Activated CD4-positive, alpha-beta T cell treated with anti-CD3 and anti-CD28 coated beads for 1 hour (primary cell): ENCODE measurements around the gene KSR2.
"Not testable (repeated sequence)": the region's sequence is repeated elsewhere in the genome, so short reads cannot be mapped to it uniquely, and the experiment has no call there.

Experiments used
- DNase-seq: peaks from one replicate; pipeline ENCODE4 v3.0.0-alpha.2; 2020

Gene KSR2

GRCh38 chr12:117679776-117680175 is 289.0 kb downstream of the KSR2 start:
- no peak for DNase-seq

DNA sequence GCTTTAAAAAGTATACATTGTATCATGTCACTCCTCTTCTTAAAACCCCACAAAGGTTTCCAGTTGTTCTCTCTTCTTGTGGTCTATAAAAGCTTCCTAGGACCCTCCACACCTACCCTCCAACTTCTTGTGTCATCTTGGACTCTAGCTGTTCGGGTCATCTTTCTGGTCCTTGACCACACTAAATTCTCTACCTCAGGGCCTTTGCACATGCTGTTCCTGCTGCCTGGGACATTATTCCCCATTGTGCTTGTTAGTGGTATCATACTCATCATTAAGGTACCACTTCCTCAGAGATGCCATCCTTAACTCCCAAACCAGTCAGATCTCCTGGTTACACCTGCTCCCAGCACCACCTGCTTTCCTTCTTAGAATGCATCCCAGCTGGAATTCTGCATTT is 294.0 kb downstream of the KSR2 start:
- no peak for DNase-seq

GRCh38 chr12:117674313-117674712 is 294.5 kb downstream of the KSR2 start:
- DNase-seq: no peak

DNA sequence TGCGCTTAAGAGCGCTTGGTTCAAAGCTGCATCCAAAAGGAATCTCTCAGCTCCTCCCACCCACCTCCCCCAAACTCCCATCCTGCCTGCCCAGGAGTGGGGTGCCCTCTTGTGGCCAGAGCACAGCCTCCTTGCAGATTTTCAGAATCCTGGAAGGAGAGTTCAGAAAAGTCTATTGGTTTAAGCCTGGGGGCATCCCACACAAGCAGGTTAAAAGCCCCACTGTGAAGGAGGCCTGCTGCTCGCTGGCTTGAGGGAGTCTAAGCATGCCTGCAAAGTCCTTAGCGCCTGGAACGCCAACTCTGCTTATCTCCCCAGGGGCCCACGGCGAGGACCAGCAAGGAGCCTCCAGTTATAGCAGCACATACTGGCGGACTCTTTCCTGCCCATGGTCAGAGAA is 297.1 kb downstream of the KSR2 start:
- DNase-seq: no peak

- no peak for DNase-seq
These were observed 304.6 kb downstream of the KSR2 start for GRCh38 chr12:117664169-117664568.

DNA sequence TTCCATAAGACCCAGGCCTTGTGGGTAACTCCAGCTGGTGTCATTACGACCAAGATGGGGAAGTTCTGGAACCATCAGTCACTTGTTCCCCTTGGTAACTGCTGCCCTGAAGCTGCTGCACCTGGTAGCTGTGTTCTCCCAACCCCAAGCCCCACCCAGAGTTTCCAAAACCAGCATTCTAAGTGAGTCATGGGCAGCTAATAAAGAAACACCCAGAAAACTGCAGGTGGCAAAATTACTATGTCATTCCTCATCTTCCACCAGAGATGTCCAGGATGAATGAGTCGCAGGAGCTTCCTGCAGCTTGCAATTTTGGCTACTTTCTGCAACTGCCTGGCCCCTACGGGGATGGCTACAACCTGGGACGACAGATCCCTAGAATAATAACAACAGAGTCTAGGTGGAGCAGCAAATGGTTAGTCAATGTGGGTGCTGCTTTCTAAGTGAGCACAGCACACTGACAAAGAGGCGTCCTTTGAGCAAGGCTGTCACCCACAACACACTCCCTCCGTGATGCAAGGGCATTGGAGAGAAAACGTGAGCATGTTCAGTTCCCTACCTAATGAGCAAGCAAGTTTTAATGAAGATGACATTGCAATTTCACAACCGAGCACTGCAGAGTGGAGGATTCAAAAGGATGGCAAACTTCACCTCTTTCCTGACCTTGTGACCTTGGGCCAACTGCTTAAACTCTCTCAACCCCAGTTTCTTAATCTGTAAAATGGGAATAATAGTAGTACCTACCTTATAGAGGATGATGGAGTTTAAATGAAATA is 306.0 kb downstream of the KSR2 start:
- no peak for DNase-seq

GRCh38 chr12:117662220-117662619 is 306.6 kb downstream of the KSR2 start:
- no peak for DNase-seq

- no peak for DNase-seq
These were observed 307.3 kb downstream of the KSR2 start for GRCh38 chr12:117661471-117661870.

GRCh38 chr12:117660896-117661295 is 307.9 kb downstream of the KSR2 start:
- DNase-seq: no peak

DNA sequence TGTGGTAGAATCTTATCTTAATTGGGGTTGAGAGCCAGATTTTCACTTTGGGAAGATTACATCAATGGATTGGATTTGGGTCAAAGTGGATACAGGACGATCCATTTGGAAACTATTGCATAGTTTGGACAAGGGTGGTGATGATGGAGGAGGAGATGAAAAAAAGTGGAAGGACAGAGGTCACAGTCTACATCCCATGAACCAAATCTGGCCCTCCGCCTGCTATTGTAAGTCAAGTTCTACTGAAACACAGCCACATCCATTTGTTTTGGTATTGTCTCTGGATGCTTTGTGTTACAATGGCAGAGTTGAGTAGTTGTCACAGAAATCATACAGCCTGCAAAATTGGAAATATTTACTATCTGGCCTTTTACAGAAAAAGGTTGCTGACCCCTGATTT is 310.6 kb downstream of the KSR2 start:
- DNase-seq: no peak

GRCh38 chr12:117649796-117650195 is 319.0 kb downstream of the KSR2 start:
- no peak for DNase-seq

DNA sequence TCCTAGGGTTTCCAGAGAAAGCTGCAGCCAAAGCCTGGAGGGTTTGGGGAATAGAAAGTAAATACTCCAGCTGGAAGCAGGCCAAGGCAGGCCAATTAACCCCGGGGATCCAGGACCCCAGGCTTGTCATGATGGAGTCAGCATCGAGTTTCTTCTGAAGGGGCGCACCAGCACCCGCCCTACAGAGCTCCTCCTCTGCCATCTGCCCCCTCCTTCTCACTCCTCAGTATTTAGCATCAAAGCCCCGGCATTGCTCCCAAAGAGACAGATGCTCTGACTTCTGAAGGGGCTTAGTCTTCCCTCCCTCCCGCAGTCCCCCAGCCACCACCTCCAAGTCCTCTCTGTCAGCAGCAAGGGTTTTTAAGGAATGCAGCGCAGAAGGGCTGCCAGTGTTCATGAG is 322.3 kb downstream of the KSR2 start:
- no peak for DNase-seq

- DNase-seq: no peak
These were observed 323.3 kb downstream of the KSR2 start for GRCh38 chr12:117645473-117645872.

- no peak for DNase-seq
These were observed 324.8 kb downstream of the KSR2 start for GRCh38 chr12:117643971-117644370.

- no peak for DNase-seq
These were observed 326.9 kb downstream of the KSR2 start for GRCh38 chr12:117641885-117642284.

GRCh38 chr12:117640511-117640910 is 328.3 kb downstream of the KSR2 start:
- no peak for DNase-seq

GRCh38 chr12:117629454-117629853 is 339.3 kb downstream of the KSR2 start:
- no peak for DNase-seq

GRCh38 chr12:117628711-117629110 is 340.1 kb downstream of the KSR2 start:
- DNase-seq: not testable (repeated sequence)

DNA sequence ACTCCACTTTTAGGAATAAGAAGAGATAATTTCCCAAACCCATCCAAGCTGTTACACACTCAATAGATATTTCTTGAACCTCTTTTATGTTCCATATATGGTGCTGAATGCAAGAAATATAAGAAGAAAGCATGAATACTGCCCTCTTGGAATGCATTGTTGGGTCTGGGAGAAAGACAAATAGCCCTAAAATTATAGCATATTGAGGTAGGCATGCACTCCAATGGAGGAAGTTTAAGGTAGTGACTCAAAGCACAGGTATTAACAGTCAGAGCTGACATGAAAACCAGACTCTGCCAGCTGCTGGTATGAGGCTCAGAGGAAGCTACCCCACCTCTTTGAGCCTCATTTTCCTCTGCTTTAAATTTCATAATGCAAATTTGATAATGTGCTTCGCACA is 346.0 kb downstream of the KSR2 start:
- no peak for DNase-seq

DNA sequence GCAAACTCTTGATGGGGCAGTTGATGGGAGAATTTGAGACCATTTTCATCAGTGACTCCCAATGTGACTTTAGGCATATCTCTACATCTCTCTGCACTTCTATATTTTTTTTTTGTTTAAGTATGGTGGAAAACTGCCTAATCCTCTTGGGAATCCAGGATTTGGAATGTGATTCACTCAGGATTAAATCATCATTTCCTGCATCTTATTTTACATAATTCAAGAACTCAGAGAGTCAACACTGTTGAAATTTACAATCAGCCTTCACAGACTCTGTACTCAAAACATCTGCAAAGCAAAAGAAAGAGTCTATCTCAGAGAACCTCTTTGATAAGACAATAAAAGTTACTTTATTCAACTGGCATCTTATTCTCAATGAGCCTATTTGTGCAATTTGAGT is 346.7 kb downstream of the KSR2 start:
- DNase-seq: no peak

DNA sequence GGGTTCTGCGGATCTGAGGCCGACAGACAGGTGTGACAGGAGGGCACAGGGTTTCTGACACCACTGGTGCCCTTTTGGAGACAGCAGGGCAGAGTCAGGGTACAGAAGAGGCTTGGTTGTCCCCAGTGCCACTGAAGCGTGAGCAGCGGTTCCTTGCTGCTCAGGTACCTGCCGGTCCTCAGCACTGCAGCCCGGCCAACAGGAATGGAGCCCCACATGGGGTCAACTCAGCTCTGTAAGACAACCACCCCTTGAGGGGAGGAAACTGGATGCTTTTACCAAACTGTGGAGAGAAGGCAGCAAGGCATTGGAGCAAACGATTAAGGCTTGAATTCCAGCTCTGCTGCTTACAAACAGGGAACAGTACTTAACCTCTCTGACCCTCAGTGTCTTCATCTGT is 361.0 kb downstream of the KSR2 start:
- no peak for DNase-seq

GRCh38 chr12:117606945-117607344 is 361.8 kb downstream of the KSR2 start:
- DNase-seq: no peak

- DNase-seq: no peak
These were observed 362.8 kb downstream of the KSR2 start for GRCh38 chr12:117606024-117606423.

DNA sequence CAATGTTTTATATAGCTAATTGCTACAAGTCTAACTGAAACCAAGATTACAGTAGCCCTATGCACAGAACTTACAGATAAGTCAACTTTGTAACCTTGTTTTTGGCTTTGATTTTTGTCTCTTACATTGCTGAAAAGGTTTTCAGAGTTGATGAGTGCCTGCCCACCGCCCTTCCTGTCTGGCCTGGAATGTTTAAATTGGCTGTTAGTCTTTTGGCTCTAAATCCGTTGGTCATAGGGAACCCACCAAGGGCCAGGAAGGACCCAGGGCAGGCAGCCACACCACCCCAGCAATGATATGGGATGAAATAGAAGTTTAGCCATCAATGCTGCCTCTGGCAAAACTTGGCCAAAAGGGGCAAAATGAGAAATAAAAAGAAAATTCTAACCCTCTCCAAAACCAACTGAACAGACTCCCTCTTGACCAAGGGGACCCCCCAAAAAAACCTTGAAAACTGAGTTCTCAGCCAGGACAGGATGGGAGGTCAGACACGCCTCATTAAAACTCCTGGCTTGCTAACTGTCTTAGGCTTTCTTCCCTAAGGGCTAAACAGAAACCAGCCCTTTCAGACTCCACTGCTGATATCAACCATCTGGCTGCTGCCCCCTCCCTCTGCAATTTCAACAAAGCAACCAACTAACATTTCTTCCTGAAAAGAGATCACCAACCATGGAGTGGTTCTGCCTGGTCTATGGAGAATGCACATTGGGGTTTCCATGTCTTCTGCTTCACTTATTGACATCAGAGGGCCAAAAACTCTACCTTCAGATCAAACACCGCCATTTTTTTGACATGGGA is 365.3 kb downstream of the KSR2 start:
- DNase-seq: no peak
